Measurements from ENCODE around the gene TIAM2.

DNA sequence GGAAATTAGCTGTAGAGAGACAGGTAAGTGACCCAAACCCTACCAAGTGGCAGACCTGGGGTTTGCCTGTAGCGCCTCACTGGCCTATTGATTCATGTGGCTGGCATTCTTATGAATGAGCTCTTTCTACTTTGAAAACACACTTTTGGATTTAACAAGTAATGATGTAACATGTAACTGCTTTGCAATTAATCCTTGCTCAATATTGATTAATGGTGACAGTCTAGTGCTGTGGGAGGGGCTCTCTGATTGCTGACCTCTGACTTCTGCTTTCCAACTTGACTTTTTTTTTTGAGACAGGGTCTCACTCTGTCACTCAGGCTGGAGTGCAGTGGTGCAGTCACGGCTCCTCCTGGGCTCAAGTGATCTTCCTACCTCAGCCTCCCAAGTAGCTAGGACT is 82.7 kb downstream of the TIAM2 start:
- TF ChIP-seq FOXM1 (IDR thresholded peaks at IDR 0.05; ENCODE audit: low read depth) (no peak), FOXM1 (CRISPR knock-in tag; IDR thresholded peaks at IDR 0.05; ENCODE audit: low read depth) (no peak), MYNN (IDR thresholded peaks at IDR 0.05) (no peak), MYNN (CRISPR knock-in tag; IDR thresholded peaks at IDR 0.05) (no peak), FIP1L1 (IDR thresholded peaks at IDR 0.05; ENCODE audit: low read depth, low read length, poor library complexity, severe bottlenecking) (no peak), EHMT2 (IDR thresholded peaks at IDR 0.05) (no peak), ZNF77 (CRISPR knock-in tag; IDR thresholded peaks at IDR 0.05) (no peak), PCBP2 (IDR thresholded peaks at IDR 0.05; ENCODE audit: low read depth, low read length, poor library complexity, severe bottlenecking) (no peak), CTCF (IDR thresholded peaks at IDR 0.05 in 2 of 3, conservative IDR thresholded peaks at IDR 0.05 in 1 of 3; ENCODE audit: insufficient read depth in 2 of 3, low read depth in 1 of 3, low read length in 3 of 3) (no peak), MAX (CRISPR knock-in tag; IDR thresholded peaks at IDR 0.05) (no peak), SREBF1 (IDR thresholded peaks at IDR 0.05; ENCODE audit: borderline replicate concordance, low read depth, low read length) (no peak), CHD4 (IDR thresholded peaks at IDR 0.05; ENCODE audit: insufficient read depth, insufficient replicate concordance, low read depth, low read length, poor library complexity, severe bottlenecking) (no peak)
- TF ChIP-seq, protein P1, sequence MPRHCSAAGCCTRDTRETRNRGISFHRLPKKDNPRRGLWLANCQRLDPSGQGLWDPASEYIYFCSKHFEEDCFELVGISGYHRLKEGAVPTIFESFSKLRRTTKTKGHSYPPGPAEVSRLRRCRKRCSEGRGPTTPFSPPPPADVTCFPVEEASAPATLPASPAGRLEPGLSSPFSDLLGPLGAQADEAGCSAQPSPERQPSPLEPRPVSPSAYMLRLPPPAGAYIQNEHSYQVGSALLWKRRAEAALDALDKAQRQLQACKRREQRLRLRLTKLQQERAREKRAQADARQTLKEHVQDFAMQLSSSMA (CRISPR knock-in tag; IDR thresholded peaks at IDR 0.05), result no peak

All from K562 (cell line).